Pancreas (tissue), 10 donors: ENCODE measurements around the gene AKAP13. TPM values are rescaled to one million over a fixed set of nuclear protein-coding genes. Genes with fewer than 3 reads are reported as not detected.

Experiments
- ATAC-seq, 4 donors: fragments of 200-7000 bp; cut with Tn5 transposase; one replicate each; pipeline versions ENCODE4 v1.8.0 to v1.9.1; 2020; ENCODE audit warnings: mild to moderate bottlenecking in 4 of 4, moderate library complexity in 4 of 4
- DNase-seq, 6 donors: peaks; one replicate each; pipeline ENCODE4 v3.0.0-alpha.2; 2020
- FAIRE-seq: peaks from 2 replicates; lab custom pipeline; 2012; peaks lifted over from hg19 to GRCh38; lab: Jason Lieb, UNC
- H3K27ac ChIP-seq, 4 donors: fragments of 200-600 bp; sonication (generic); 1 replicate in 3 of 4; 2 replicates in 1 of 4; pipeline versions ENCODE4 v1.5.0 to v1.8.0; 2020
- H3K27me3 ChIP-seq, 4 donors: fragments of 200-600 bp; one replicate each; pipeline ENCODE4 v1.8.0; 2021
- H3K36me3 ChIP-seq, 3 donors: fragments of 200-600 bp; sonication (generic) in 1 of 3; one replicate each; pipeline versions ENCODE4 v1.5.0 to v1.8.0; 2020 to 2021
- H3K4me1 ChIP-seq, 3 donors: fragments of 200-600 bp; one replicate each; pipeline ENCODE4 v1.8.0; 2021
- H3K4me3 ChIP-seq, 4 donors: fragments of 200-600 bp; sonication (generic) in 2 of 4; one replicate each; pipeline versions ENCODE4 v1.5.0 to v1.8.0; 2020 to 2021
- H3K9me3 ChIP-seq, 4 donors: fragments of 200-600 bp; one replicate each; pipeline ENCODE4 v1.8.0; 2021
- CTCF ChIP-seq, 4 donors: fragments of 200-600 bp; sonication (generic) in 3 of 4; IDR thresholded peaks; one replicate each; pipeline versions ENCODE4 v1.5.0 to v1.8.0; 2021; ENCODE audit warnings: antibody characterized with exemption in 4 of 4
- WGBS, 2 donors: extraction: QIAGEN DNeasy Blood & Tissue Kit; methylation state at CpG; one replicate each; pipeline ENCODE4 v1.1.7; 2013; 5-methylcytosine and 5-hydroxymethylcytosine counted together
- intact Hi-C, 3 donors: fragments of 100-400 bp; cut with DNase I; formaldehyde crosslinking; loops; one replicate each; pipeline versions ENCODE4 v1.11.1 to v1.14.2; 2022
- polyA plus RNA-seq, 2 donors: library from polyadenylated mRNA; stranded (reverse); fragments of 200-250 nt; gene quantifications; one replicate each; pipeline ENCODE4 v1.2.3, GENCODE V29; 2013
- total RNA-seq, 6 donors: library from RNA; stranded (reverse); fragmentation: NEBNext Ultra II Directional in 4 of 6; extraction: Animal tissue kit (Norgen Biotek cat#: 25700) in 4 of 6; gene quantifications; one replicate each; pipeline versions ENCODE4 v1.2.1 to v1.2.4, GENCODE V29; 2021 to 2023
- donor health status: healthy with polysubstance abuse.
- donor health status: DM: no; HTN: no; CAD: no; lungs with moderate emphysema.
- donor health status: DM: no; HTN: no; CAD: no.
- donor health status: control.
- donor health status: control.
- donor health status: Bipolar disorder and iron deficiency.
- donor health status: DM: yes; HTN: yes; CAD: no.
- donor health status: DM: no; HTN: no; CAD: no.
- donor health status: DM: no; HTN: no; CAD: no.
- donor health status: DM: yes; HTN: yes; CAD: no.

The AKAP13 gene
- total and polyA plus RNA-seq, 8 donors, result 64.9 to 139 (median 89.9) TPM

- peaks cover 4 to 25% (median 17%) of the 10 kb centered on the region in 3 donors for H3K4me1 ChIP-seq
- DNase-seq (no peak), ATAC-seq (peak; percentile 40 to 88 (median 58)), FAIRE-seq (no peak)
- peak overlapping the region in 2 of 4 donors; percentile 6 to 28 for H3K27ac ChIP-seq
- TF ChIP-seq CTCF (IDR thresholded peaks at IDR 0.05), result no peak
- 26 to 38% methylated on average over 2 of the region's 2 CpGs for WGBS, 2 donors
- H3K9me3 ChIP-seq, result no peaks in the 10 kb centered on the region
- no peak overlapping the region for H3K4me3 ChIP-seq
- intact Hi-C loops, result no loop called here
- H3K27me3 ChIP-seq, result no peaks in the 10 kb centered on the region
- no peaks in the 10 kb centered on the region for H3K36me3 ChIP-seq
These were observed 14.3 kb downstream of the AKAP13 start for GRCh38 chr15:85394554-85395333.

- Histone ChIP-seq H3K9me3 (no peaks in the 10 kb centered on the region), H3K27me3 (no peaks in the 10 kb centered on the region), H3K4me3 (no peak overlapping the region), H3K36me3 (no peaks in the 10 kb centered on the region), H3K27ac (no peak overlapping the region), H3K4me1 (peaks cover 4 to 25% (median 17%) of the 10 kb centered on the region in 3 donors)
- ATAC-seq (no peak), DNase-seq (no peak), FAIRE-seq (no peak)
- WGBS, 2 donors, result 83 to 88% methylated on average over 3 of the region's 3 CpGs
- intact Hi-C loops, result no loop called here
- TF ChIP-seq CTCF (IDR thresholded peaks at IDR 0.05), result no peak
These were observed 16.2 kb downstream of the AKAP13 start for GRCh38 chr15:85396554-85396953.

GRCh38 chr15:85397151-85397550 lies 16.7 kb downstream of the AKAP13 start:
- H3K4me1 ChIP-seq, result peaks cover 4 to 27% (median 22%) of the 10 kb centered on the region in 3 donors

GRCh38 chr15:85397926-85398325 lies 17.5 kb downstream of the AKAP13 start:
- Histone ChIP-seq H3K36me3 (no peaks in the 10 kb centered on the region), H3K9me3 (no peaks in the 10 kb centered on the region), H3K27ac (no peak overlapping the region), H3K4me1 (peaks cover 4 to 27% (median 23%) of the 10 kb centered on the region in 3 donors), H3K27me3 (no peaks in the 10 kb centered on the region), H3K4me3 (no peak overlapping the region)
- 81 to 86% methylated on average over 3 of the region's 3 CpGs for WGBS, 2 donors
- no peak for FAIRE-seq
- DNase-seq, result no peak
- intact Hi-C loops, result no loop called here
- no peak for TF ChIP-seq CTCF (IDR thresholded peaks at IDR 0.05)
- ATAC-seq, result no peak

More at GRCh38 chr15:85397151-85397550, 16.7 kb downstream of the AKAP13 start:
- Histone ChIP-seq H3K36me3 (no peaks in the 10 kb centered on the region), H3K27ac (no peak overlapping the region), H3K9me3 (no peaks in the 10 kb centered on the region), H3K4me3 (no peak overlapping the region), H3K27me3 (no peaks in the 10 kb centered on the region)
- no peak for TF ChIP-seq CTCF (IDR thresholded peaks at IDR 0.05)
- DNase-seq (no peak), FAIRE-seq (no peak), ATAC-seq (no peak)
- intact Hi-C loops, result no loop called here
- WGBS, 2 donors, result 59 to 65% methylated on average over 3 of the region's 3 CpGs

GRCh38 chr15:85398822-85399221 lies 18.4 kb downstream of the AKAP13 start:
- WGBS, 2 donors, result 75 to 83% methylated on average over 2 of the region's 2 CpGs
- peaks cover 0 to 23% (median 14%) of the 10 kb centered on the region in 3 donors for H3K4me1 ChIP-seq

More at GRCh38 chr15:85398822-85399221, 18.4 kb downstream of the AKAP13 start:
- no peaks in the 10 kb centered on the region for H3K27me3 ChIP-seq
- H3K27ac ChIP-seq, result no peak overlapping the region
- intact Hi-C loops, result no loop called here
- TF ChIP-seq CTCF (IDR thresholded peaks at IDR 0.05), result no peak
- H3K36me3 ChIP-seq, result no peaks in the 10 kb centered on the region
- no peak for FAIRE-seq
- H3K4me3 ChIP-seq, result no peak overlapping the region
- no peak for ATAC-seq
- H3K9me3 ChIP-seq, result no peaks in the 10 kb centered on the region
- no peak for DNase-seq
